Ectodermal cell (in vitro differentiated cells): ENCODE results near the gene PTPRG. TPM values are rescaled to one million over a fixed set of nuclear protein-coding genes. Genes with fewer than 3 reads are reported as not detected.

ENCODE experiments used
- H3K27ac ChIP-seq: 2 replicates; pipeline ENCODE4 v1.7.0; 2013; ENCODE audit warnings: mild to moderate bottlenecking, low read depth, low read length; ENCODE audit not compliant: insufficient read depth, poor library complexity, severe bottlenecking
- H3K27me3 ChIP-seq: 2 replicates; pipeline ENCODE4 v1.7.0; 2013; ENCODE audit warnings: mild to moderate bottlenecking, low read length; ENCODE audit not compliant: insufficient read depth, control insufficient read depth, poor library complexity, severe bottlenecking
- H3K36me3 ChIP-seq: one replicate; pipeline ENCODE4 v1.7.0; 2013; ENCODE audit warnings: low read length; ENCODE audit not compliant: control insufficient read depth, insufficient read depth
- H3K4me1 ChIP-seq: one replicate; pipeline ENCODE4 v1.7.0; 2013; ENCODE audit warnings: low read length; ENCODE audit not compliant: control insufficient read depth, insufficient read depth
- H3K4me3 ChIP-seq: 2 replicates; pipeline ENCODE4 v1.7.0; 2013; ENCODE audit warnings: low read depth, low read length, control low read depth; ENCODE audit not compliant: insufficient read depth
- H3K9me3 ChIP-seq: 2 replicates; pipeline ENCODE4 v1.7.0; 2013; ENCODE audit warnings: mild to moderate bottlenecking, low read length, moderate library complexity; ENCODE audit not compliant: control insufficient read depth
- WGBS, 2 experiments: methylation state at CpG; one replicate each; pipeline ENCODE4 v1.1.7; 2013; ENCODE audit warnings: missing lambda C conversion rate in 2 of 2; 5-methylcytosine and 5-hydroxymethylcytosine counted together
- polyA plus RNA-seq, 4 experiments: library from polyadenylated mRNA; stranded (reverse); fragments of 50-300 nt; gene quantifications; one replicate each; pipeline ENCODE4 v1.2.3, GENCODE V29; 2013

PTPRG gene
- polyA plus RNA-seq (2013, experiment 1 of 4) = 32.2 TPM
- polyA plus RNA-seq (2013, experiment 2 of 4) = 35.1 TPM
- 27.4 TPM for polyA plus RNA-seq (2013, experiment 3 of 4)
- 31.3 TPM for polyA plus RNA-seq (2013, experiment 4 of 4)

- H3K27ac ChIP-seq = peak within 1 kb of the TSS; percentile 99
- H3K9me3 ChIP-seq = no peaks in the 10 kb centered on the region
- no peaks in the 10 kb centered on the region for H3K36me3 ChIP-seq
- H3K4me3 ChIP-seq = peak within 1 kb of the TSS; percentile 92
- WGBS, 2 experiments = 0% methylated on average over 74 of the region's 74 CpGs
- H3K4me1 ChIP-seq = no peaks in the 10 kb centered on the region
- peaks cover 10% of the 10 kb centered on the region for H3K27me3 ChIP-seq
Observed at GRCh38 chr3:61561374-61562041, at the start of gene PTPRG. PTPRG (plus strand) TSS chr3:61561571; CDS start chr3:61562288, 717 bp downstream.

- 95 to 97% methylated on average over 1 of the region's 1 CpG for WGBS, 2 experiments
- Histone ChIP-seq H3K9me3 (no peaks in the 10 kb centered on the region), H3K27ac (no peak overlapping the region), H3K27me3 (no peaks in the 10 kb centered on the region), H3K4me3 (no peak overlapping the region), H3K36me3 (no peaks in the 10 kb centered on the region), H3K4me1 (peaks cover 17% of the 10 kb centered on the region)
Observed at GRCh38 chr3:61518590-61518989, 42.8 kb upstream of the PTPRG start.

- Histone ChIP-seq H3K27me3 (no peaks in the 10 kb centered on the region), H3K4me3 (no peak overlapping the region), H3K36me3 (no peaks in the 10 kb centered on the region), H3K27ac (no peak overlapping the region), H3K9me3 (no peaks in the 10 kb centered on the region), H3K4me1 (peaks cover 17% of the 10 kb centered on the region)
- 89% methylated on average over 2 of the region's 2 CpGs; no CpG with 5 or more reads in 1 of the 2 experiments for WGBS, 2 experiments
Observed at GRCh38 chr3:61520966-61521628, 40.3 kb upstream of the PTPRG start.

GRCh38 chr3:61522060-61522459, 39.3 kb upstream of the PTPRG start:
- Histone ChIP-seq H3K36me3 (no peaks in the 10 kb centered on the region), H3K27me3 (no peaks in the 10 kb centered on the region), H3K4me3 (no peak overlapping the region), H3K27ac (peak overlapping the region; percentile 52), H3K4me1 (peaks cover 17% of the 10 kb centered on the region), H3K9me3 (no peaks in the 10 kb centered on the region)
- WGBS, 2 experiments = 34 to 47% methylated on average over 4 of the region's 4 CpGs

- Histone ChIP-seq H3K4me1 (peaks cover 17% of the 10 kb centered on the region), H3K9me3 (no peaks in the 10 kb centered on the region), H3K4me3 (no peak overlapping the region), H3K27me3 (no peaks in the 10 kb centered on the region), H3K27ac (peak overlapping the region; percentile 52), H3K36me3 (no peaks in the 10 kb centered on the region)
- WGBS, 2 experiments = 88 to 91% methylated on average over 2 of the region's 2 CpGs
Observed at GRCh38 chr3:61522626-61523025, 38.7 kb upstream of the PTPRG start.

- H3K36me3 ChIP-seq = no peaks in the 10 kb centered on the region
- no peaks in the 10 kb centered on the region for H3K27me3 ChIP-seq
- no peak overlapping the region for H3K27ac ChIP-seq
- peaks cover 17% of the 10 kb centered on the region for H3K4me1 ChIP-seq
- H3K9me3 ChIP-seq = no peaks in the 10 kb centered on the region
- no peak overlapping the region for H3K4me3 ChIP-seq
- WGBS, 2 experiments = 91 to 96% methylated on average over 4 of the region's 4 CpGs
Observed at GRCh38 chr3:61524933-61525332, 36.4 kb upstream of the PTPRG start.

- Histone ChIP-seq H3K9me3 (no peaks in the 10 kb centered on the region), H3K4me3 (no peak overlapping the region), H3K27ac (no peak overlapping the region), H3K36me3 (no peaks in the 10 kb centered on the region), H3K4me1 (peaks cover 15% of the 10 kb centered on the region), H3K27me3 (no peaks in the 10 kb centered on the region)
- WGBS, 2 experiments = 92% methylated on average over 5 of the region's 5 CpGs
Observed at GRCh38 chr3:61526308-61526707, 35.1 kb upstream of the PTPRG start.

- Histone ChIP-seq H3K9me3 (no peaks in the 10 kb centered on the region), H3K27me3 (peaks cover under 1% of the 10 kb centered on the region), H3K4me3 (no peak overlapping the region), H3K27ac (no peak overlapping the region), H3K36me3 (no peaks in the 10 kb centered on the region), H3K4me1 (peaks cover 15% of the 10 kb centered on the region)
- 95 to 97% methylated on average over 8 of the region's 8 CpGs for WGBS, 2 experiments
Observed at GRCh38 chr3:61527011-61527410, 34.4 kb upstream of the PTPRG start.

GRCh38 chr3:61530355-61530754, 31.0 kb upstream of the PTPRG start:
- Histone ChIP-seq H3K36me3 (no peaks in the 10 kb centered on the region), H3K4me1 (peaks cover 13% of the 10 kb centered on the region), H3K4me3 (no peak overlapping the region), H3K27ac (no peak overlapping the region), H3K27me3 (peaks cover 14% of the 10 kb centered on the region), H3K9me3 (no peaks in the 10 kb centered on the region)
- 11 to 20% methylated on average over 1 of the region's 1 CpG for WGBS, 2 experiments

- Histone ChIP-seq H3K27me3 (peaks cover 14% of the 10 kb centered on the region), H3K4me1 (peaks cover 13% of the 10 kb centered on the region), H3K4me3 (no peak overlapping the region), H3K36me3 (no peaks in the 10 kb centered on the region), H3K9me3 (no peaks in the 10 kb centered on the region), H3K27ac (no peak overlapping the region)
- 22 to 31% methylated on average over 2 of the region's 2 CpGs for WGBS, 2 experiments
Observed at GRCh38 chr3:61531528-61531927, 29.8 kb upstream of the PTPRG start.
